ENCODE results near the gene PAIP2B. TPM values are rescaled to one million over a fixed set of nuclear protein-coding genes. Genes with fewer than 3 reads are reported as not detected.
"Not testable (repeated sequence)": the region's sequence is repeated elsewhere in the genome, so short reads cannot be mapped to it uniquely, and the experiment has no call there.

Gene PAIP2B
- total and polyA plus RNA-seq, 2 of the 4 experiments (the other 2 are of a cell fraction), result 0.15 to 0.18 TPM

GRCh38 chr2:71181316-71181715, 45.6 kb downstream of the PAIP2B start:
- in situ Hi-C loops (cut with MboI; ENCODE audit: low sequenced_read_pairs) (no loop called here), intact Hi-C loops (cut with micrococcal nuclease) (no loop called here), dilution Hi-C loops (cut with HindIII; ENCODE audit: low sequenced_read_pairs, unreplicated experiment) (no loop called here)
- no peak overlapping the region for H4K91ac ChIP-seq (ENCODE audit: insufficient read depth, low read depth, low read length)
- H3K9me3 ChIP-seq (ENCODE audit: control insufficient read depth, insufficient read depth, low read length), result no peaks in the 10 kb centered on the region
- H3K27me3 ChIP-seq (ENCODE audit: control insufficient read depth, insufficient read depth, low read length), result peaks cover 10% of the 10 kb centered on the region
- H3K56ac ChIP-seq (ENCODE audit: extremely low read depth, insufficient read depth, low read length), result no peak overlapping the region
- no peak overlapping the region for H2BK15ac ChIP-seq (ENCODE audit: low read depth, low read length)
- no peak overlapping the region for H3K14ac ChIP-seq (replicated peaks; ENCODE audit: low read depth, low read length)
- ATAC-seq (ENCODE audit: low read depth) (no peak), DNase-seq (no peak)
- no TSS peak for BruUV-seq (replicated peaks)
- no peak overlapping the region for H2AFZ ChIP-seq (replicated peaks; ENCODE audit: low read length, poor library complexity)
- no peak overlapping the region for H2AK9ac ChIP-seq (replicated peaks; ENCODE audit: low read depth, low read length, poor library complexity)
- no peak for TF ChIP-seq RAD21 (IDR thresholded peaks at IDR 0.05; ENCODE audit: low read length)
- TF ChIP-seq NFE2L2 (IDR thresholded peaks at IDR 0.05; ENCODE audit: low read depth, low read length), result no peak
- no peak for TF ChIP-seq MAFK (IDR thresholded peaks at IDR 0.05; ENCODE audit: low read depth, low read length)
- TF ChIP-seq, protein P1, sequence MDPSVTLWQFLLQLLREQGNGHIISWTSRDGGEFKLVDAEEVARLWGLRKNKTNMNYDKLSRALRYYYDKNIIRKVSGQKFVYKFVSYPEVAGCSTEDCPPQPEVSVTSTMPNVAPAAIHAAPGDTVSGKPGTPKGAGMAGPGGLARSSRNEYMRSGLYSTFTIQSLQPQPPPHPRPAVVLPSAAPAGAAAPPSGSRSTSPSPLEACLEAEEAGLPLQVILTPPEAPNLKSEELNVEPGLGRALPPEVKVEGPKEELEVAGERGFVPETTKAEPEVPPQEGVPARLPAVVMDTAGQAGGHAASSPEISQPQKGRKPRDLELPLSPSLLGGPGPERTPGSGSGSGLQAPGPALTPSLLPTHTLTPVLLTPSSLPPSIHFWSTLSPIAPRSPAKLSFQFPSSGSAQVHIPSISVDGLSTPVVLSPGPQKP (IDR thresholded peaks at IDR 0.05; ENCODE audit: borderline replicate concordance, low read depth, low read length), result no peak
- TF ChIP-seq MAZ (IDR thresholded peaks at IDR 0.05; ENCODE audit: borderline replicate concordance, low read depth, low read length), result no peak
- no peak overlapping the region for H3K4me3 ChIP-seq (ENCODE audit: insufficient read depth, low read depth, low read length)
- H3K27ac ChIP-seq (ENCODE audit: insufficient read depth, low read length), result no peak overlapping the region
- ChIA-PET POLR2A (ENCODE audit: unreplicated experiment) (no interaction called here), CTCF (no interaction called here)
- no peaks in the 10 kb centered on the region for H4K20me1 ChIP-seq (ENCODE audit: insufficient read depth, low read length)
- H3K4me2 ChIP-seq (ENCODE audit: low read depth, low read length), result no peak overlapping the region
- no peak overlapping the region for H2BK20ac ChIP-seq (ENCODE audit: low read depth, low read length)
- H2BK120ac ChIP-seq (ENCODE audit: low read depth, low read length), result no peak overlapping the region
- no peak overlapping the region for H4K8ac ChIP-seq (ENCODE audit: low read depth in 2 of 2, low read length in 2 of 2)
- no peak overlapping the region for H2AK5ac ChIP-seq (ENCODE audit: low read depth, low read length)
- H2BK5ac ChIP-seq (ENCODE audit: low read depth, low read length, poor library complexity, severe bottlenecking), result no peak overlapping the region
- no CpG with 5 or more reads among the region's 2 CpGs for WGBS, 2 experiments (ENCODE audit: extremely low coverage in 2 of 2, insufficient read length in 1 of 2)
- H3K9me1 ChIP-seq (ENCODE audit: insufficient read depth, low read length), result no peaks in the 10 kb centered on the region
- no peaks in the 10 kb centered on the region for H3K36me3 ChIP-seq (ENCODE audit: control insufficient read depth, insufficient read depth, low read length)
- H3K9ac ChIP-seq (ENCODE audit: low read depth, low read length), result no peak overlapping the region
- H4K5ac ChIP-seq (ENCODE audit: low read depth, low read length), result no peak overlapping the region
- no peak overlapping the region for H3K4ac ChIP-seq (ENCODE audit: low read depth, low read length)
- H3K18ac ChIP-seq (ENCODE audit: low read depth, low read length), result no peak overlapping the region
- H3K23ac ChIP-seq (ENCODE audit: low read depth, low read length), result no peak overlapping the region
- H3K4me1 ChIP-seq (ENCODE audit: control insufficient read depth, insufficient read depth, low read length), result no peaks in the 10 kb centered on the region; the same call in 1 of the 2 replicates
- H3K79me1 ChIP-seq (ENCODE audit: low read depth in 1 of 2, low read length in 2 of 2), result no peaks in the 10 kb centered on the region

- H3K23ac ChIP-seq (ENCODE audit: low read depth, low read length); BruUV-seq (replicated peaks); H2AK9ac ChIP-seq (replicated peaks; ENCODE audit: low read depth, low read length, poor library complexity); H2BK5ac ChIP-seq (ENCODE audit: low read depth, low read length, poor library complexity, severe bottlenecking); H4K20me1 ChIP-seq (ENCODE audit: insufficient read depth, low read length); POLR2A ChIA-PET (ENCODE audit: unreplicated experiment); H2BK20ac ChIP-seq (ENCODE audit: low read depth, low read length); DNase-seq; H4K5ac ChIP-seq (ENCODE audit: low read depth, low read length); H2AK5ac ChIP-seq (ENCODE audit: low read depth, low read length); dilution Hi-C loops (cut with HindIII; ENCODE audit: low sequenced_read_pairs, unreplicated experiment); H3K36me3 ChIP-seq (ENCODE audit: control insufficient read depth, insufficient read depth, low read length); H3K79me1 ChIP-seq (ENCODE audit: low read depth in 1 of 2, low read length in 2 of 2); H3K14ac ChIP-seq (replicated peaks; ENCODE audit: low read depth, low read length); H3K4me1 ChIP-seq (ENCODE audit: control insufficient read depth, insufficient read depth, low read length); H3K4ac ChIP-seq (ENCODE audit: low read depth, low read length); in situ Hi-C loops (cut with MboI; ENCODE audit: low sequenced_read_pairs); H3K9ac ChIP-seq (ENCODE audit: low read depth, low read length); H2BK120ac ChIP-seq (ENCODE audit: low read depth, low read length); H2BK15ac ChIP-seq (ENCODE audit: low read depth, low read length); H2AFZ ChIP-seq (replicated peaks; ENCODE audit: low read length, poor library complexity); H3K9me3 ChIP-seq (ENCODE audit: control insufficient read depth, insufficient read depth, low read length); H3K18ac ChIP-seq (ENCODE audit: low read depth, low read length); H3K27ac ChIP-seq (ENCODE audit: insufficient read depth, low read length); H3K4me3 ChIP-seq (ENCODE audit: insufficient read depth, low read depth, low read length); ATAC-seq (ENCODE audit: low read depth); H3K56ac ChIP-seq (ENCODE audit: extremely low read depth, insufficient read depth, low read length); H3K4me2 ChIP-seq (ENCODE audit: low read depth, low read length); H4K91ac ChIP-seq (ENCODE audit: insufficient read depth, low read depth, low read length); H3K9me1 ChIP-seq (ENCODE audit: insufficient read depth, low read length); intact Hi-C loops (cut with micrococcal nuclease); H4K8ac ChIP-seq (ENCODE audit: low read depth in 2 of 2, low read length in 2 of 2): not testable (repeated sequence)
- peaks cover 12% of the 10 kb centered on the region for H3K27me3 ChIP-seq (ENCODE audit: control insufficient read depth, insufficient read depth, low read length)
- CTCF ChIA-PET, result interaction anchor here (1.2 kb wide), 1 partner anchor 22 kb away, joined by 3 read pairs; no protein-coding TSS in a partner anchor
- 14% methylated on average over 2 of the region's 8 CpGs; no CpG with 5 or more reads in 1 of the 2 experiments for whole genome bisulfite sequencing, 2 experiments (ENCODE audit: extremely low coverage in 2 of 2, insufficient read length in 1 of 2)
Observed at GRCh38 chr2:71178836-71179235, 48.1 kb downstream of the PAIP2B start.

All from IMR-90 (cell line).